ENCODE data around the gene PAK5.

DNA sequence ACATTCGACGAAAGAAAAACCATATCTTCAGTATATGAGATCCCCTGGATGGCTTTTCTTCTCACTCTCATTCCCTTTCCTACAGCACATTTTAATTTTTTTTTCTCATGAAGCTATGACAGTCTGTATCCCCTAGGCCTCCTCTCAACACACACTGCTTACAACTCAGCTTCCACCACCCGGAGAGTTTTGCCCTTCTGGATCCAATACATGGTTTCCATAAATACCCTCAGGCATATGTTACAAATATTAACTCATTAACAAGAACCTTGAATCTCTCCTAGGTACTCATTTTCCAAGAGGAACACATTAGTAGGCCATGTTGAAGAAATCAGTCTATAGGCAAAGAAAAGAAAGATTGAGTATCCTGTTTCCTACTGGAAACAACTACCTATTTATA is 44.0 kb downstream of the PAK5 start:
- TF ChIP-seq POLR2A (IDR thresholded peaks at IDR 0.05; ENCODE audit: borderline replicate concordance, extremely low read depth, insufficient read depth, insufficient read length) (no peak), TCF7L2 (IDR thresholded peaks at IDR 0.05; ENCODE audit: borderline replicate concordance, extremely low read depth, insufficient read depth, insufficient read length) (no peak)
- TF ChIP-seq, protein P1, sequence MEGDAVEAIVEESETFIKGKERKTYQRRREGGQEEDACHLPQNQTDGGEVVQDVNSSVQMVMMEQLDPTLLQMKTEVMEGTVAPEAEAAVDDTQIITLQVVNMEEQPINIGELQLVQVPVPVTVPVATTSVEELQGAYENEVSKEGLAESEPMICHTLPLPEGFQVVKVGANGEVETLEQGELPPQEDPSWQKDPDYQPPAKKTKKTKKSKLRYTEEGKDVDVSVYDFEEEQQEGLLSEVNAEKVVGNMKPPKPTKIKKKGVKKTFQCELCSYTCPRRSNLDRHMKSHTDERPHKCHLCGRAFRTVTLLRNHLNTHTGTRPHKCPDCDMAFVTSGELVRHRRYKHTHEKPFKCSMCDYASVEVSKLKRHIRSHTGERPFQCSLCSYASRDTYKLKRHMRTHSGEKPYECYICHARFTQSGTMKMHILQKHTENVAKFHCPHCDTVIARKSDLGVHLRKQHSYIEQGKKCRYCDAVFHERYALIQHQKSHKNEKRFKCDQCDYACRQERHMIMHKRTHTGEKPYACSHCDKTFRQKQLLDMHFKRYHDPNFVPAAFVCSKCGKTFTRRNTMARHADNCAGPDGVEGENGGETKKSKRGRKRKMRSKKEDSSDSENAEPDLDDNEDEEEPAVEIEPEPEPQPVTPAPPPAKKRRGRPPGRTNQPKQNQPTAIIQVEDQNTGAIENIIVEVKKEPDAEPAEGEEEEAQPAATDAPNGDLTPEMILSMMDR (IDR thresholded peaks at IDR 0.05 in 2 of 3, conservative IDR thresholded peaks at IDR 0.05 in 1 of 3; ENCODE audit: borderline replicate concordance in 1 of 3, insufficient read depth in 1 of 3, low read depth in 2 of 3, low read length in 2 of 3), result no peak
